Uterus (tissue), 2 donors: Measurements from ENCODE around the gene XXYLT1.

Experiments
- CTCF ChIP-seq, 4 experiments: fragments of 200-600 bp in 2 of 4; fragments of 450-650 bp in 2 of 4; sonication (generic) in 2 of 4; IDR thresholded peaks; one replicate each; pipeline ENCODE4 v1.5.1; 2016 to 2019; ENCODE audit warnings: antibody characterized with exemption in 4 of 4, mild to moderate bottlenecking in 2 of 4, moderate library complexity in 1 of 4
- POLR2A ChIP-seq, 2 donors: fragments of 450-650 bp; IDR thresholded peaks; one replicate each; pipeline ENCODE4 v1.6.1; 2016; ENCODE audit warnings: antibody characterized with exemption in 2 of 2, mild to moderate bottlenecking in 1 of 2, moderate library complexity in 1 of 2

GRCh38 chr3:195236801-195237570 is 34.0 kb downstream of the XXYLT1 start:
- no peak for TF ChIP-seq CTCF (IDR thresholded peaks at IDR 0.05)
- TF ChIP-seq POLR2A (IDR thresholded peaks at IDR 0.05), result no peak
